ENCODE results near the gene ORM1.

DNA sequence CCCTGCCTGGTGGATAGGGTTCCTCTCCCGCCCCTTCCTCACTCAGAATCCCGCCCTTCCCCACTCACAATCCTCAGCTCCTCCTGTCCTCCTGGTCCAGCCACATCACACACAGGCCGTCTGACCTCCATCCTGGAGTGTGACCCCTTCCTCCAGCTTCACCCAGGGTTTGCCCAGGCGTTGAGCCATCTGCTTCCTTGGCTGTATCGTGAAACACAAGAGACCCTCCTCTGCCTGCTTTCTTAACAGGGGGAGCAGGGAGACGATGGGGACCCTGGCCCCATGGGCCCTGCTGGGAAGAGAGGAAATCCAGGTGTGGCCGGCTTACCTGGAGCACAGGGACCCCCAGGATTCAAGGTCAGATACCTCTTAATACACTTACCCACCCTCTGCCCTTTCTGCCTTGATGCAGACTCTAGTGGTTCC is 32.3 kb upstream of the ORM1 start:
- TF ChIP-seq GATA2 (IDR thresholded peaks at IDR 0.05; ENCODE audit: low read depth, low read length) (no peak), GATA3 (IDR thresholded peaks at IDR 0.05; ENCODE audit: low read depth, low read length) (no peak)

All from SH-SY5Y (cell line).